ENCODE data around the gene DDR2. TPM values are rescaled to one million over a fixed set of nuclear protein-coding genes. Genes with fewer than 3 reads are reported as not detected.
A peak's percentile ranks its signal among the peaks of the same experiment; 100 is the strongest.

The DDR2 gene
- total RNA-seq, 1 donor from 2014 or later, result 26.9 TPM

DNA sequence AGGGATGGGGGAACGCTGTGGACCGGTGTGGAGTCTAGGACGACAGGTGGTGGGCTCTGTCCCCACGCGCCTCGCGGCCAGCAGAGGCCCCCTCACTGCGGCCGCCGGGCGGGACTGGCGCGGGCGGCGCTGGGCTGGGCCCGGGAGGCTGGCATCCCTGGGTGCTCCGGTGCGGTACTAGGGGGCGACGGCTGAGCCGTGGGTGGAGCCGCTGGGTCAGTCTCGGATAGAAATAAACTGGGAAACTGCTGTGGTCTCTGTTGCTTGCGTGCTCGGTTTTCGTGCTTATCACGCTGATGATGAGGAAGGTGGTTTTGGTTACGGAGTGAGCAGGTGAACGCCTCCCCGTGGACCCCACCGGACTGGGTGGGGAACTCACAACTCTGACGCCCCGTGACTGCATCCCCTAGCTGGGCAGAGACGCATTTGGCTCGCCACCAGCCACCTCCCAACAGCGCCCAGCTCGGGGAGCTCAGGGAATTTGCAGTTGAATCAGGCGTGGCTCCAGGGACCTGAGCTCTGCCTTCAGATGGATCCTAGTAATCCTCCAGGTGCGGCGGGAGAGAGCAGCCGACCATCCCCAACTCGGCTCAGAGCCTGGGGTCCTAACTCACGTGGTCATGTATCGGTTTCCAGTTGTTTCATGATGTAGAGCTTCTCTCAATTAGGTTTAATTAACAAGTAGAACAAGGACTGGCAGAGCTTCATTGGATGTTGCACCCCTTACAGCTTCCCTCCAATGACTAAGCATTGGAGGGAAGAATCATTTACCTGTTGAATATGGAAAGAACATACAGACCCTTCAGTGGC is 190.3 kb downstream of the DDR2 start:
- Histone ChIP-seq H3K27ac (replicated peaks) (no peak overlapping the region), H3K4me3 (peak overlapping the region; percentile 64), H3K4me1 (peaks cover 11% of the 10 kb centered on the region), H3K9me3 (replicated peaks) (no peaks in the 10 kb centered on the region), H3K36me3 (no peaks in the 10 kb centered on the region), H3K27me3 (ENCODE audit: low read depth) (peaks cover 43% of the 10 kb centered on the region)
- TF ChIP-seq, protein P1, sequence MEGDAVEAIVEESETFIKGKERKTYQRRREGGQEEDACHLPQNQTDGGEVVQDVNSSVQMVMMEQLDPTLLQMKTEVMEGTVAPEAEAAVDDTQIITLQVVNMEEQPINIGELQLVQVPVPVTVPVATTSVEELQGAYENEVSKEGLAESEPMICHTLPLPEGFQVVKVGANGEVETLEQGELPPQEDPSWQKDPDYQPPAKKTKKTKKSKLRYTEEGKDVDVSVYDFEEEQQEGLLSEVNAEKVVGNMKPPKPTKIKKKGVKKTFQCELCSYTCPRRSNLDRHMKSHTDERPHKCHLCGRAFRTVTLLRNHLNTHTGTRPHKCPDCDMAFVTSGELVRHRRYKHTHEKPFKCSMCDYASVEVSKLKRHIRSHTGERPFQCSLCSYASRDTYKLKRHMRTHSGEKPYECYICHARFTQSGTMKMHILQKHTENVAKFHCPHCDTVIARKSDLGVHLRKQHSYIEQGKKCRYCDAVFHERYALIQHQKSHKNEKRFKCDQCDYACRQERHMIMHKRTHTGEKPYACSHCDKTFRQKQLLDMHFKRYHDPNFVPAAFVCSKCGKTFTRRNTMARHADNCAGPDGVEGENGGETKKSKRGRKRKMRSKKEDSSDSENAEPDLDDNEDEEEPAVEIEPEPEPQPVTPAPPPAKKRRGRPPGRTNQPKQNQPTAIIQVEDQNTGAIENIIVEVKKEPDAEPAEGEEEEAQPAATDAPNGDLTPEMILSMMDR (IDR thresholded peaks at IDR 0.05; ENCODE audit: borderline replicate concordance), result no peak
- no peak for DNase-seq
- intact Hi-C loops (cut with micrococcal nuclease), result no loop called here

DNA sequence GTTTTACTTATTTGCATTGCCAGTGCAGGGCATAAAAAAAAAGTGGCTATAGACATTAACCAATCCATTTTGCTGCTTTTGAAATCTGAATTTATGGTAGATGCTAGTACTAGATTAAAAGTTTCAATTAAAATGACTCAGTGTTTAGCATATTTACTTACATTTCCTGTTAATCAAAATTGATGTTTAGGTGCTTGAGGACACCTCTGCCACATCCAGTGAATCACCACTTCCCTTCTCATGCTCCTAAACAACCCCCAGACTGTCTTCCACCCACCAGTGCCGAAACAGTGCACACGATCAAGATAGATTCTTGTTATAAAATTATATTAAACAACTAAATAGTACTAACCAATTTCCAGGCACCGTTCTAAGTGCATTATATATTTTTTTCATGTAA is 191.0 kb downstream of the DDR2 start:
- Histone ChIP-seq H3K4me1 (peaks cover 11% of the 10 kb centered on the region), H3K4me3 (no peak overlapping the region), H3K27ac (replicated peaks) (no peak overlapping the region), H3K27me3 (ENCODE audit: low read depth) (peaks cover 44% of the 10 kb centered on the region), H3K36me3 (no peaks in the 10 kb centered on the region), H3K9me3 (replicated peaks) (no peaks in the 10 kb centered on the region)
- intact Hi-C loops (cut with micrococcal nuclease), result no loop called here
- no peak for DNase-seq
- TF ChIP-seq, protein P1 (IDR thresholded peaks at IDR 0.05; ENCODE audit: borderline replicate concordance), result no peak

DNA sequence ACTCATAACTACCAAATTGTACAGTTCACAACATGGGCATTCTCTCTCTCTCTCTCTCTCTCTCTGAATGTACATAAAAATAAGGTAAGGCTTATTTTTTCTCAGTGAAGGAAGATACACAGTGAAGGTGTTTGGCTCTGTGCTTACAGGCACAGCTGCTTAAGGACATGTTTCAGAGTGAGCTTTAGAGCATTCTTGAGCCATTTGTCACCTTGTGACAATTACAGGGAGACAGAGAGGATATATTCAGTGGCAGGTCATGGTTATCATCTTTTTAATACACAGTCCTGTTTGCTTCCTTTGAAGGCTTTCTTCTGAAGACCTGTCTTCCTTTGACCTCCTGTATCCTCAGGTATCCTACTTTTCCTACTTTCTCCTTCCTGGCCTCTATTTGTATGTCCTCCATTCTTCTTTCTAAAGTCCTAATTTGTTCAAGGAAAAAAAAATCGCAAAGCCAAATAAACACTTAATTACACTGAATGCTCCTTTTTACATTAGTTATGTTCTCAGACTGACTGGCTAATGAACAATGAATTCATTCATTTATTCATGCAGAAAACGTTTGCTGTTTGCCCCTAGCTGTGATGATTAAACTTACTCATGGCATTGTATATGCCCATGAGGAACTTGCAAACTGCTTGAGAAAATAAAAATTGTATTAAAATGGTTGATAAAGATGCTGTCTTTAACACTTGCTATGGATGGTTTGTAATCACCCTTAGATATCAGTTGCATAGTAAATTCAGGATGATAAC is 191.7 kb downstream of the DDR2 start:
- intact Hi-C loops (cut with micrococcal nuclease), result no loop called here
- TF ChIP-seq, protein P1 (IDR thresholded peaks at IDR 0.05; ENCODE audit: borderline replicate concordance), result no peak
- DNase-seq, result no peak
- Histone ChIP-seq H3K4me1 (peaks cover 11% of the 10 kb centered on the region), H3K4me3 (no peak overlapping the region), H3K27ac (replicated peaks) (no peak overlapping the region), H3K9me3 (replicated peaks) (no peaks in the 10 kb centered on the region), H3K27me3 (ENCODE audit: low read depth) (peaks cover 51% of the 10 kb centered on the region), H3K36me3 (no peaks in the 10 kb centered on the region)

DNA sequence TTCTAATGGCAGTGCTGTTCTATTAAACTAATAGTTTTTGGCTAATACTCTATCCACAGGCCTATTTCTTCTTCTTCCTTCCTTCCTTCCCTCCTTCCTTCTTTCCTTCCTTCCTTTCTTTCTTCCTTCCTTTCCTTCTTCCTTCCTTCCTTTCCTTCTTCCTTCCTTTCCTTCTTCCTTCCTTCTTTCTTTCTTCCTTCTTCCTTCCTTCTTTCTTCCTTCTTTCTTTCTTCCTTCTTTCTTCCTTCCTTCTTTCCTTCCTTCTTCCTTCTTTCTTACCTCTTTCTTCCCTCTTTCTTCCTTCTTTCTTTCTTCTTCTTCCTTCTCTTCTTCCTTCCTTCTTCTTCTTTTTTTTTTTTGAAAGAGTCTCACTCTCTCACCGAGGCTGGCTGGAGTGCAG is 197.0 kb downstream of the DDR2 start:
- no peaks in the 10 kb centered on the region for H3K4me1 ChIP-seq
- H3K4me3 ChIP-seq, result no peak overlapping the region
- peaks cover 43% of the 10 kb centered on the region for H3K27me3 ChIP-seq (ENCODE audit: low read depth)
- no peaks in the 10 kb centered on the region for H3K9me3 ChIP-seq (replicated peaks)
- TF ChIP-seq, protein P1 (IDR thresholded peaks at IDR 0.05; ENCODE audit: borderline replicate concordance), result no peak
- H3K36me3 ChIP-seq, result no peaks in the 10 kb centered on the region
- H3K27ac ChIP-seq (replicated peaks), result no peak overlapping the region
- intact Hi-C loops (cut with micrococcal nuclease), result no loop called here
- DNase-seq, result no peak

DNA sequence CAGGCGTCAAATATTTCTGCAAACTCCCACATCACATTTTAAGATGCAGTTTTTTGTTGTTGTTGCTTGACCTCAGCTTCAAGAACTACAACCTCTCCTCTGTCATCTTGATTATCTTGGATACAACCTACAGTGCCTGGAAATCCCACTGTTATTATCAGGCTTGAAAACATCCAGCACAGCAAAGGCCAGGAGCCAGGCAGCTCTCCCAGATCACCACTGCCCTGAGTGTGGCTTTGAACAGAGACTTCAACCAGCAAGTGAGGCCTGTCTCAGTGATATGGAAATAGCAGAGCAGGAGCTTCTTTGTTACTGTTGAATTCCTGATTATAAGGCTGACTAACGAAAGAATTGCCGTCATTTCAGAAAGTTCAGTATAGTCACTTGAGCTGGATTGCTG is 200.2 kb downstream of the DDR2 start:
- Histone ChIP-seq H3K4me3 (no peak overlapping the region), H3K27me3 (ENCODE audit: low read depth) (peaks cover 16% of the 10 kb centered on the region), H3K4me1 (no peaks in the 10 kb centered on the region), H3K36me3 (no peaks in the 10 kb centered on the region), H3K27ac (replicated peaks) (no peak overlapping the region), H3K9me3 (replicated peaks) (no peaks in the 10 kb centered on the region)
- TF ChIP-seq, protein P1 (IDR thresholded peaks at IDR 0.05; ENCODE audit: borderline replicate concordance), result no peak
- no peak for DNase-seq
- intact Hi-C loops (cut with micrococcal nuclease), result no loop called here
